OCI-LY7 (cell line): ENCODE data around the gene MT4.

Experiments used
- EZH2phosphoT487 ChIP-seq: fragments of 200-600 bp; sonication (generic); IDR thresholded peaks from 2 replicates; pipeline ENCODE4 v1.6.1; 2018; ENCODE audit warnings: low read depth, borderline replicate concordance, mild to moderate bottlenecking, mixed run types, antibody characterized with exemption, low read length, moderate library complexity, mixed read lengths
- TF ChIP-seq, protein P1 (sequence below): fragments of 200-600 bp; sonication (generic); conservative IDR thresholded peaks from 2 replicates; pipeline ENCODE4 v1.5.1; 2014; ENCODE audit warnings: mild to moderate bottlenecking, antibody characterized with exemption, low read length, moderate library complexity, mixed read lengths

DNA sequence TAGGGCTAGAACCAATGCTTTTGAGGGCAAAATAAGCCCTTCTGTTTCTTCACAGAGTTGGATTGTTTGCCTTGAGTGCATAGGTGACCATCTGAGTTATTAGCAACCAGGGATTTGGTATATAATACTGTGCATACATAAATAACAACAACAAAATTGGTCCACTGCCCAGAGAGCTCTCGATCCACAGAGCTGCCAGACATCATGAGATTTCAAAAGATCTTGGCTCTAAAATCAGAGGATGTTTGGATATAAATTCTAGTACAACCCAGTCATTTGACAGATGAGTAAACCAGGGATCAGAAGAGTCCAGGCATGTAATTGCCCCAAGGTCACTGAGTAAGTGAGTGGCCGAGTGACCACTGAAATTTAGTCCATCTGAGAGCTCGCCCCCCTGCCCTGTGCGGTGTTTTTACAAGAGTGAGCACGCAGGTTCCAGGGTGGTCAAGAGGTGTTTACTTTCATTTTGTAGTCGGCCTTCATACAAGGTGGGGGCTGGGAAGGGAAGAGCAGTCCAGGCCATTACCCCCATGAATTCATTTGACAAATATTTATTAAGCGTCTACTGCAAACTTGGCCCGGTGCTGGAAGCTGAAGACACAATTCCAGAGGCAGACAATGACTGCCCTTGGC is 41.7 kb downstream of the MT4 start:
- TF ChIP-seq, protein P1, sequence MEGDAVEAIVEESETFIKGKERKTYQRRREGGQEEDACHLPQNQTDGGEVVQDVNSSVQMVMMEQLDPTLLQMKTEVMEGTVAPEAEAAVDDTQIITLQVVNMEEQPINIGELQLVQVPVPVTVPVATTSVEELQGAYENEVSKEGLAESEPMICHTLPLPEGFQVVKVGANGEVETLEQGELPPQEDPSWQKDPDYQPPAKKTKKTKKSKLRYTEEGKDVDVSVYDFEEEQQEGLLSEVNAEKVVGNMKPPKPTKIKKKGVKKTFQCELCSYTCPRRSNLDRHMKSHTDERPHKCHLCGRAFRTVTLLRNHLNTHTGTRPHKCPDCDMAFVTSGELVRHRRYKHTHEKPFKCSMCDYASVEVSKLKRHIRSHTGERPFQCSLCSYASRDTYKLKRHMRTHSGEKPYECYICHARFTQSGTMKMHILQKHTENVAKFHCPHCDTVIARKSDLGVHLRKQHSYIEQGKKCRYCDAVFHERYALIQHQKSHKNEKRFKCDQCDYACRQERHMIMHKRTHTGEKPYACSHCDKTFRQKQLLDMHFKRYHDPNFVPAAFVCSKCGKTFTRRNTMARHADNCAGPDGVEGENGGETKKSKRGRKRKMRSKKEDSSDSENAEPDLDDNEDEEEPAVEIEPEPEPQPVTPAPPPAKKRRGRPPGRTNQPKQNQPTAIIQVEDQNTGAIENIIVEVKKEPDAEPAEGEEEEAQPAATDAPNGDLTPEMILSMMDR = no peak
- TF ChIP-seq EZH2phosphoT487 = no peak
